ENCODE data around the gene AMPD2.

The AMPD2 gene

GRCh38 chr1:109630898-109631512 lies 11.4 kb downstream of the AMPD2 start:
- H3K14ac ChIP-seq (ENCODE audit: low read length) = no peak overlapping the region
- no peak overlapping the region for H2BK12ac ChIP-seq (ENCODE audit: low read length)
- no CpG with 5 or more reads among the region's 14 CpGs for WGBS, 2 donors (ENCODE audit: extremely low coverage in 2 of 2, insufficient read length in 2 of 2, insufficient replicate concordance in 1 of 2)

DNA sequence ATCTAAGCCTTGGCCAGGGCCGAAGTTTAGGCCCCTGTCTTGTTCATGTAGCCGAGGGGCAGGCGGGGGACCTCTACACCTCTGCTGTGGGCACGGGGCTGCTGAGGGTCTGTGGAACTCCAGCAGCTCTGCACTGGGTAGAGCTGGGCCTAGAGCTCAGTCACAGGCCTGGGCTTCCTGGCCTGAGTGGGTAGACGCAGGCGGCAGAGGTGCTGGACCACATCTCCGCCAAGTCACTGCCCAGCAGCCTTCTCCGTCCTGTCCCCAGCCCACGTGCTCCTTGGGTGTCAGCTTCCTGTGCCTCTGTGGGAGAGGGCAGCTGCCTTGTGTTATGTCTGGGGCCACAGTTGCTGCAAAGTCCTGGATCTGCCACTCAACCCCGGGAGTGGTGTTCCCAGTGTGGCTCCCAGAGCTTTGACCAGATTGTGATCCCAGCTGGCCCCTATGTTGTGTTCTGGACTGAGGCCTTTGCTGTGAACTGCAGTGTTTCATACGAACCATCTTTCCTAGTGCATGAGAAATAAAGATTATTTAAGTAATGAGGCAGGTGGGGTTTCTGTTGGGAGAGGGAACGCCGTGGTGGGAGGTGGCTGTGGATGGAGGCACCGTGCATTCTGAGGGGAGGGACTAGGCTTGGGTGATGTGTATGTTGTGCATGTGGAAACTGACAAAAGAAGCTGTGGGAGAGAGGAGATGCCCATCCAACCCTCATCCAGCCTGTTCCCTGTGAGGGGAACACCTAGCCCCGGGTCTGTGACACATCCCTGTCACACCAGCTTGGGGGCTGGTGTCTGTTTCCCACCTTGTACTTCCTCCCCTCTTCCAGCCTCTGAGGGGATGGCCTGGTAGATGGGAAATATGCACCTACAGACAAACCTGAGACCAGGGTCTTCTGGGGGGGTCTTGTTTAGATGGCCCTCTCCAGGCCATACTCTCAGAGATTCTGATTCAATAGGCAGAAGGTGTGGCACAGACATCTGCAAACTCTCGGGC lies 12.2 kb downstream of the AMPD2 start:
- H3K23ac ChIP-seq (ENCODE audit: low read depth, low read length, poor library complexity) = no peak overlapping the region

More at GRCh38 chr1:109630898-109631512, 11.4 kb downstream of the AMPD2 start:
- H3K4ac ChIP-seq (ENCODE audit: low read length) = no peak overlapping the region
- H2BK120ac ChIP-seq (ENCODE audit: low read depth, low read length) = no peak overlapping the region
- H3K4me2 ChIP-seq (ENCODE audit: insufficient read depth, low read length, poor library complexity, severe bottlenecking) = no peak overlapping the region
- H2BK5ac ChIP-seq (ENCODE audit: low read length) = no peak overlapping the region
- no peak for DNase-seq (ENCODE audit: low spot score)
- H4K91ac ChIP-seq (ENCODE audit: low read depth, low read length, poor library complexity) = no peak overlapping the region
- no peak overlapping the region for H3K4me3 ChIP-seq (ENCODE audit: low read length in 2 of 2)
- no peak overlapping the region for H3K23ac ChIP-seq (ENCODE audit: low read depth, low read length, poor library complexity)
- no peak overlapping the region for H2AFZ ChIP-seq (ENCODE audit: low read length)
- peaks cover 2 to 12% of the 10 kb centered on the region in 2 donors for H3K4me1 ChIP-seq (ENCODE audit: control insufficient read depth in 2 of 2, insufficient read depth in 1 of 2, low read depth in 1 of 2, low read length in 2 of 2)
- no peaks in the 10 kb centered on the region for H3K9me3 ChIP-seq (replicated peaks in 1 of 2; ENCODE audit: control insufficient read depth in 2 of 2, insufficient read depth in 1 of 2, low read depth in 1 of 2, low read length in 2 of 2)
- no peak overlapping the region for H4K8ac ChIP-seq (ENCODE audit: low read depth, low read length)
- no peak overlapping the region for H3K9ac ChIP-seq (ENCODE audit: low read depth, low read length, poor library complexity)
- peaks cover 1% of the 10 kb centered on the region for H3K79me1 ChIP-seq (ENCODE audit: low read depth, low read length)
- no peak overlapping the region for H3K27ac ChIP-seq (replicated peaks; ENCODE audit: low read length)
- H3K27me3 ChIP-seq (ENCODE audit: control insufficient read depth in 3 of 3, insufficient read depth in 3 of 3, low read depth in 1 of 3, low read length in 3 of 3) = no peaks in the 10 kb centered on the region
- peaks cover 41 to 59% of the 10 kb centered on the region in 2 donors for H3K36me3 ChIP-seq (replicated peaks in 1 of 2; ENCODE audit: control insufficient read depth in 2 of 2, insufficient read depth in 2 of 2, low read length in 2 of 2)
- peak overlapping the region; percentile 30 for H2AK5ac ChIP-seq (ENCODE audit: low read depth, low read length)
- peak overlapping the region; percentile 2 for H3K18ac ChIP-seq (ENCODE audit: low read length)
- H2BK15ac ChIP-seq (ENCODE audit: low read length) = no peak overlapping the region

DNA sequence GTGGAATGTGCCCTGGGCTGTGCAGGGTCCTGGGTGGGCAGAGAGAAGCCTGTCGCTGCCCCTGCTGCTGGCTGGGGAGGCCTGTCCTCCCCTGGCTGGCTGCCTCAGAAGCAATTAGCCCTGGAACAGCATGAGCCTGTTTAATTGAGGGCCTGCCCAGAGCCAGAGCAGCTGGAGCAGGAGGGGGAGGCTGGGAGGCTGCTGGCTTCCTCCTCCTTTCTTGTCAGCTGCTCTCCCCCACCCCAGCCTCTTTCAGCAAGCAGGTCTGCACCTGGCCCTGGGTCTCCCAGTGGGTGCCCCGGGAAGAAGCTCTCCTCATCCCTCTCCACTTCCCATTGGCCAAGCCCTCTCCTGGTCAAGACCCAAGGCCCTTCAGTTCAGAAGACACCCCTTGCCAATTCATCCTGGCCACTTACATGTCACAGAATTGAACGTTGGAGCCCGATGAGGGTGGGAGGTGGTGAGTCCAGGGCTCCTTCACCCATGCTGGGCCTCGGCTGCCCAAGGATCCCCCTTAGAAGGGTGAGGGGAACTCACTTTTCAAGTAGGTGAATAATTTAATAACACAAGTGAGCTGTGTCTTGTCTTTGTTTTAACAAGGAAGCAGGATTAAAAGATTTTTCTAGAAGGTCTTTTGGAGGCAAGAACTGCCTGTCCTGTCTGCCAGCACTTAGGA lies 13.2 kb downstream of the AMPD2 start:
- Histone ChIP-seq H3K4me2 (ENCODE audit: insufficient read depth, low read length, poor library complexity, severe bottlenecking) (peak overlapping the region; percentile 31), H3K23ac (ENCODE audit: low read depth, low read length, poor library complexity) (no peak overlapping the region), H3K27me3 (ENCODE audit: control insufficient read depth in 3 of 3, insufficient read depth in 3 of 3, low read depth in 1 of 3, low read length in 3 of 3) (no peaks in the 10 kb centered on the region), H3K36me3 (replicated peaks in 1 of 2; ENCODE audit: control insufficient read depth in 2 of 2, insufficient read depth in 2 of 2, low read length in 2 of 2) (peaks cover 32 to 41% of the 10 kb centered on the region in 2 donors), H3K79me1 (ENCODE audit: low read depth, low read length) (peaks cover 1% of the 10 kb centered on the region), H3K9me3 (replicated peaks in 1 of 2; ENCODE audit: control insufficient read depth in 2 of 2, insufficient read depth in 1 of 2, low read depth in 1 of 2, low read length in 2 of 2) (no peaks in the 10 kb centered on the region), H4K91ac (ENCODE audit: low read depth, low read length, poor library complexity) (no peak overlapping the region), H4K8ac (ENCODE audit: low read depth, low read length) (no peak overlapping the region), H2AFZ (ENCODE audit: low read length) (no peak overlapping the region), H2BK15ac (ENCODE audit: low read length) (peak overlapping the region; percentile 17), H3K27ac (replicated peaks; ENCODE audit: low read length) (peak overlapping the region; percentile 76), H3K18ac (ENCODE audit: low read length) (peak overlapping the region; percentile 85), H2BK120ac (ENCODE audit: low read depth, low read length) (peak overlapping the region; percentile 97), H2AK5ac (ENCODE audit: low read depth, low read length) (peak overlapping the region; percentile 95), H3K4me3 (ENCODE audit: low read length in 2 of 2) (no peak overlapping the region), H3K4ac (ENCODE audit: low read length) (peak overlapping the region; percentile 13), H3K9ac (ENCODE audit: low read depth, low read length, poor library complexity) (no peak overlapping the region), H2BK5ac (ENCODE audit: low read length) (no peak overlapping the region), H2BK12ac (ENCODE audit: low read length) (no peak overlapping the region), H3K4me1 (ENCODE audit: control insufficient read depth in 2 of 2, insufficient read depth in 1 of 2, low read depth in 1 of 2, low read length in 2 of 2) (peaks cover 6 to 17% of the 10 kb centered on the region in 2 donors), H3K14ac (ENCODE audit: low read length) (peak overlapping the region; percentile 60)
- no CpG with 5 or more reads among the region's 5 CpGs for WGBS, 2 donors (ENCODE audit: extremely low coverage in 2 of 2, insufficient read length in 2 of 2, insufficient replicate concordance in 1 of 2)
- DNase-seq (ENCODE audit: low spot score) = peak; percentile 54

More for the DNA sequence above, 12.2 kb downstream of the AMPD2 start:
- peaks cover 41 to 51% of the 10 kb centered on the region in 2 donors for H3K36me3 ChIP-seq (replicated peaks in 1 of 2; ENCODE audit: control insufficient read depth in 2 of 2, insufficient read depth in 2 of 2, low read length in 2 of 2)
- H4K91ac ChIP-seq (ENCODE audit: low read depth, low read length, poor library complexity) = no peak overlapping the region
- H3K79me1 ChIP-seq (ENCODE audit: low read depth, low read length) = peaks cover 1% of the 10 kb centered on the region
- H3K4ac ChIP-seq (ENCODE audit: low read length) = no peak overlapping the region
- no peak overlapping the region for H3K4me2 ChIP-seq (ENCODE audit: insufficient read depth, low read length, poor library complexity, severe bottlenecking)
- no peak overlapping the region for H3K4me3 ChIP-seq (ENCODE audit: low read length in 2 of 2)
- H4K8ac ChIP-seq (ENCODE audit: low read depth, low read length) = no peak overlapping the region
- peaks cover 6 to 17% of the 10 kb centered on the region in 2 donors for H3K4me1 ChIP-seq (ENCODE audit: control insufficient read depth in 2 of 2, insufficient read depth in 1 of 2, low read depth in 1 of 2, low read length in 2 of 2)
- H3K18ac ChIP-seq (ENCODE audit: low read length) = peak overlapping the region; percentile 72
- H2BK120ac ChIP-seq (ENCODE audit: low read depth, low read length) = no peak overlapping the region
- DNase-seq (ENCODE audit: low spot score) = no peak
- H2BK5ac ChIP-seq (ENCODE audit: low read length) = no peak overlapping the region
- peak overlapping the region; percentile 95 for H2BK15ac ChIP-seq (ENCODE audit: low read length)
- H3K14ac ChIP-seq (ENCODE audit: low read length) = peak overlapping the region; percentile 47
- no peak overlapping the region for H3K9ac ChIP-seq (ENCODE audit: low read depth, low read length, poor library complexity)
- H2BK12ac ChIP-seq (ENCODE audit: low read length) = peak overlapping the region; percentile 95
- no CpG with 5 or more reads among the region's 16 CpGs for WGBS, 2 donors (ENCODE audit: extremely low coverage in 2 of 2, insufficient read length in 2 of 2, insufficient replicate concordance in 1 of 2)
- peak overlapping the region; percentile 95 for H2AK5ac ChIP-seq (ENCODE audit: low read depth, low read length)
- H3K27ac ChIP-seq (replicated peaks; ENCODE audit: low read length) = peak overlapping the region; percentile 76
- H3K27me3 ChIP-seq (ENCODE audit: control insufficient read depth in 3 of 3, insufficient read depth in 3 of 3, low read depth in 1 of 3, low read length in 3 of 3) = no peaks in the 10 kb centered on the region
- H2AFZ ChIP-seq (ENCODE audit: low read length) = no peak overlapping the region
- no peaks in the 10 kb centered on the region for H3K9me3 ChIP-seq (replicated peaks in 1 of 2; ENCODE audit: control insufficient read depth in 2 of 2, insufficient read depth in 1 of 2, low read depth in 1 of 2, low read length in 2 of 2)
